ENCODE results near the gene TMTC4. TPM values are rescaled to one million over a fixed set of nuclear protein-coding genes. Genes with fewer than 3 reads are reported as not detected.

TMTC4 gene
- total RNA-seq, 4 donors from 2014 or later: 7.5 to 14.1 (median 8.4) TPM

- WGBS, 2 donors: 67 to 80% methylated on average over 5 to 7 of the region's 7 CpGs
- Histone ChIP-seq H3K27ac (peak overlapping the region in 1 of 4 donors; percentile 40), H3K4me3 (no peak overlapping the region), H3K4me1 (no peaks in the 10 kb centered on the region), H3K36me3 (no peaks in the 10 kb centered on the region), H3K9me3 (no peaks in the 10 kb centered on the region), H3K27me3 (no peaks in the 10 kb centered on the region)
- TF ChIP-seq POLR2A (IDR thresholded peaks at IDR 0.05) (no peak), CTCF (IDR thresholded peaks at IDR 0.05) (no peak)
- DNase-seq: no peak
- intact Hi-C loops (cut with DNase I): no loop called here
Observed at GRCh38 chr13:100561599-100562204, 112.9 kb downstream of the TMTC4 start.

GRCh38 chr13:100561158-100561499 is 113.5 kb downstream of the TMTC4 start:
- Histone ChIP-seq H3K4me1 (no peaks in the 10 kb centered on the region), H3K36me3 (no peaks in the 10 kb centered on the region), H3K27me3 (no peaks in the 10 kb centered on the region), H3K4me3 (no peak overlapping the region), H3K9me3 (no peaks in the 10 kb centered on the region), H3K27ac (peak overlapping the region; percentile 40 to 72 (median 52))
- intact Hi-C loops (cut with DNase I): no loop called here
- TF ChIP-seq POLR2A (IDR thresholded peaks at IDR 0.05) (no peak), CTCF (IDR thresholded peaks at IDR 0.05) (no peak)
- 57 to 60% methylated on average over 2 of the region's 2 CpGs for WGBS, 2 donors
- no peak for DNase-seq

GRCh38 chr13:100560498-100561157 is 114.0 kb downstream of the TMTC4 start:
- DNase-seq: no peak
- WGBS, 2 donors: 80 to 98% methylated on average over 8 to 15 of the region's 15 CpGs
- H3K9me3 ChIP-seq: no peaks in the 10 kb centered on the region
- no peaks in the 10 kb centered on the region for H3K36me3 ChIP-seq
- H3K27me3 ChIP-seq: no peaks in the 10 kb centered on the region
- H3K4me1 ChIP-seq: no peaks in the 10 kb centered on the region
- H3K4me3 ChIP-seq: no peak overlapping the region
- TF ChIP-seq POLR2A (IDR thresholded peaks at IDR 0.05): no peak
- no peak for TF ChIP-seq CTCF (IDR thresholded peaks at IDR 0.05)
- intact Hi-C loops (cut with DNase I): no loop called here
- H3K27ac ChIP-seq: peak overlapping the region; percentile 40 to 72 (median 64)

GRCh38 chr13:100559886-100560285 is 114.7 kb downstream of the TMTC4 start:
- H3K9me3 ChIP-seq: no peaks in the 10 kb centered on the region
- no peak for DNase-seq
- no peak overlapping the region for H3K4me3 ChIP-seq
- no peaks in the 10 kb centered on the region for H3K36me3 ChIP-seq
- H3K27me3 ChIP-seq: no peaks in the 10 kb centered on the region
- WGBS, 2 donors: 92% methylated on average over 8 of the region's 8 CpGs
- intact Hi-C loops (cut with DNase I): no loop called here
- no peaks in the 10 kb centered on the region for H3K4me1 ChIP-seq
- TF ChIP-seq POLR2A (IDR thresholded peaks at IDR 0.05) (no peak), CTCF (IDR thresholded peaks at IDR 0.05) (no peak)
- H3K27ac ChIP-seq: peak overlapping the region; percentile 19 to 72 (median 64)

Other genes with a start within 250 kb of the TMTC4 start
- gene GGACT, start 86.0 kb downstream of the TMTC4 start, total RNA-seq: 1 to 10 TPM in 3 of 4 donors, under 1 TPM in 1; 0.75 to 5.1 (median 2.0) TPM